GM20000 (cell line): ENCODE results near the gene CEP78.

Source experiments
- DNase-seq: peaks from one replicate; pipeline ENCODE4 v3.0.0; 2012; ENCODE audit warnings: low spot score
- TF ChIP-seq, protein P1 (sequence below): IDR thresholded peaks from 2 replicates; pipeline ENCODE4 v1.5.1; 2012; ENCODE audit warnings: mild to moderate bottlenecking, control low read depth; ENCODE audit errors: extremely low read depth, missing control alignments

CEP78 gene

DNA sequence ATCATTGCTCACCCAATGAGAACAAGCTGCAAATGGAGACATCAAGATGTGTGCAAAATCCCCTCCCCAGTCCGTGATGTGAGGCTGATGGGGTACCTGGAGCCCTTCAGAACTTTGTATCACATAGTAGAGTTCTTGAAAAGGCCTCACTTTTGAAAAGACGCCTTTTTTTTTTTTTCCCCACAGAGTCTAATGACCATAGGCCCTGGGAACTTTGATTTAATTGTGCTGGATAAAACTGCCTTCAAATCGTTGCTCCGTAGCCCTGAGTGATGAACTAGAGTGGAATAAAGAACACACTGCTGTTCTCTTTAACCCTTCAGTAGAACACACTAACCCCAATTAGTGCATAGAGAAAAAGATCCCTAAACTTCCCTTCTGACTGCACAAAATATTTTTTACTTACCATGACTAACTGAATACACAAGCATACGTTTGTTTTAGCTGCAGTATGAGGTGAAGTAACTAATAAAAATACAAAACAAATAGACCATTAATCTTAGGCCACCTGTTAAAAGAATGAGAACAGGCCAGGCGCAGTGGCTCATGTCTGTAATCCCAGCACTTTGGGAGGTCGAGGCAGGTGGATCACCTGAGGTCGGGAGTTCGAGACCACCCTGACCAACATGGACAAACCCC, 76.1 kb downstream of the CEP78 start:
- TF ChIP-seq, protein P1, sequence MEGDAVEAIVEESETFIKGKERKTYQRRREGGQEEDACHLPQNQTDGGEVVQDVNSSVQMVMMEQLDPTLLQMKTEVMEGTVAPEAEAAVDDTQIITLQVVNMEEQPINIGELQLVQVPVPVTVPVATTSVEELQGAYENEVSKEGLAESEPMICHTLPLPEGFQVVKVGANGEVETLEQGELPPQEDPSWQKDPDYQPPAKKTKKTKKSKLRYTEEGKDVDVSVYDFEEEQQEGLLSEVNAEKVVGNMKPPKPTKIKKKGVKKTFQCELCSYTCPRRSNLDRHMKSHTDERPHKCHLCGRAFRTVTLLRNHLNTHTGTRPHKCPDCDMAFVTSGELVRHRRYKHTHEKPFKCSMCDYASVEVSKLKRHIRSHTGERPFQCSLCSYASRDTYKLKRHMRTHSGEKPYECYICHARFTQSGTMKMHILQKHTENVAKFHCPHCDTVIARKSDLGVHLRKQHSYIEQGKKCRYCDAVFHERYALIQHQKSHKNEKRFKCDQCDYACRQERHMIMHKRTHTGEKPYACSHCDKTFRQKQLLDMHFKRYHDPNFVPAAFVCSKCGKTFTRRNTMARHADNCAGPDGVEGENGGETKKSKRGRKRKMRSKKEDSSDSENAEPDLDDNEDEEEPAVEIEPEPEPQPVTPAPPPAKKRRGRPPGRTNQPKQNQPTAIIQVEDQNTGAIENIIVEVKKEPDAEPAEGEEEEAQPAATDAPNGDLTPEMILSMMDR, result no peak
- no peak for DNase-seq

DNA sequence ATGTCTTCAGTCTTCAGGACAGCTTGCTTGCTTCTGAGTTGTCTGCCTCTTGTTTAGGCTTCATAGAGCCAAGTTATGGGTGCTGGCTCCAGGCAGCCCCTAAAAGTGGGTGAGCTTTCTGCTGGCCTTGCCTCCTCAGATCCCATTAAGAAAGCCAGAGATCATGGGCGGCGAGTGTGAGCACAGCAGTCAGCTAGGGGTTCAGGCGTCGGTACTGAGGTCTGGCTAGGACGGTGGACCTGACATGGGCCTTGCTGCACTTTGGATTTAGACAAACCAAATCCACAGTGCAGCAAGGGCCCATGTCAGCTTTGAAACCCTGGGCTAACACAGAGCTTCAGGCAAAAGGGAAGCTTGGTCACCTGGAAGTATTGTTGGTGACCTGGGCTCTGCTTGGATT, 78.7 kb downstream of the CEP78 start:
- no peak for DNase-seq
- TF ChIP-seq, protein P1, result no peak

DNA sequence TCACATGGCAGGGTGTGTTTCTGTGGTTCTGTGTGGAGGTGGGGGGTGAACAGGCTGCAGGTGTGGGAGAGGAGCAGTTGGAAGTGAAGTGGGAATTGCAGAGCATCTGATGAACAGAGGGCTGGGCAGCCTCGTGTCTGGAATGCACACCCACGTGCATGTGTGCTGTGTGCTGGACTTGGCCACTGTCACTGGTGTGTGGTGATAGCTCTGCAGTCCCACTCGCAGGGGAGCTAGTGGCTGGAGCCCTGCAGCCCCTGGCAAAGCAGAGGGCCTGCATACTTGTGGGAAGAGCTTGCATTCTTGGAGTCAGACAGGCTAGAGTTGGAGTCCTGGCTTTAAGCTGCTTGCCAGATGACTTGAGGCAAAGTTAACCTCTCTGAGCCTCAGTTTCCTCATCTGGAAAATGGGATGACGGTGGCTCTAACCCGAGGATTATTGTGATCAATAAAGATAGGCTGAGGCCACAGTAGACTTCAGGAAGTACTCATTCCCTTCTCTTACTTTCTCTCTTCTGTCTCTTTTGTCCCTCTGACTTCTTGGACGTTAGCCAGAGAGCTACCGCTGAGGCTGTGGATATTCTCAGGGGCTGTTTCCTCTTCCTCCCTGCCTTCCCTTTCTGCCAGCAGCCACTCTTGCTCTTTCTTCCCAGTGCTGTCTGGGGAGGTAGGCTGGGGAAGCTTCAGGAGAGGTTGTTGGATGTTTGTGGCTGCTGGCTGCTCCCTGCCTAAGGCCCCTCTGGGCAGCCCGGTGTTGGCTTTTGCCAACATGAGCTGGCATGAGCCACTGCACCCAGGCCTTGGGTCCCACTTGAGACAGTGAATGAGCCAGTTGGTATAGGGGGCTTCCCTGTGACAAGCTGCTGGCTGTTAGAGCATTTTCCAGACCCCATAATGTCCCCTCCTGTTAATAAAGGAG, 79.3 kb downstream of the CEP78 start:
- TF ChIP-seq, protein P1, result no peak
- no peak for DNase-seq

DNA sequence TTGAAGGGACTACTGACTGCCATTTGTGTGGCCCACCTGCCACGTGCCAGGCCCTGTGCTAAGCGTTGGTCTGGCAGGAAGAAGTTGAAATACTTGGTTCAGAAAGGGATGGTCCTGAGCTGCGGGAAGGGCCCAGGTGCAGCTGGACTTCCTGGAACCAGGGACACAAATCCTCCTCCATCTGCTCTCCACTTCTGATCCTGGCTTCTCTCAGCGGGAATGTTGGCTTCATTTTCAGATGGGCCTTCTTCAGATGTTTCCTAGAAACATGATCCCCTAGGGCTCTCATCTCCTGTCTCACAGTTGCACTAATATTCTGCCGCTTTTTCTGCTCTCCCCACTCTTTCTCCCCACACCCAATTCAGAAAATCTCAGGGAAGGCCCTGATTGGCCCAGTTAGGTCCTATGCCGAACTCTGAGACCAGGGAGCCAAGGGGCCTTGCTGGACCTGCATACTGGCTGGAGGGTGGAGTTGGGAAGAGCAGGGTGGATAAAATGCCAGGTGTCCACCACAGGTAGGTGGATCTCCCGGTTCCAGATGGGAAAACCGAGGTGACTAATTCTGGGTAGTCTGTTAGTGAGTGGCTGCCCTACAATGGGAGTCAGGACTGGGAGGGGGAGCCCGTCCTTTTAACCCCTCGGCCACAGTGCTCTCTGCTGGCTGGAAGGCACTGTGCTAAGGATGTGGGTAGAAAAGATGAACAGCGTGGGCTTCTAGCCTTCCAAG, 80.5 kb downstream of the CEP78 start:
- TF ChIP-seq, protein P1, result no peak
- no peak for DNase-seq

DNA sequence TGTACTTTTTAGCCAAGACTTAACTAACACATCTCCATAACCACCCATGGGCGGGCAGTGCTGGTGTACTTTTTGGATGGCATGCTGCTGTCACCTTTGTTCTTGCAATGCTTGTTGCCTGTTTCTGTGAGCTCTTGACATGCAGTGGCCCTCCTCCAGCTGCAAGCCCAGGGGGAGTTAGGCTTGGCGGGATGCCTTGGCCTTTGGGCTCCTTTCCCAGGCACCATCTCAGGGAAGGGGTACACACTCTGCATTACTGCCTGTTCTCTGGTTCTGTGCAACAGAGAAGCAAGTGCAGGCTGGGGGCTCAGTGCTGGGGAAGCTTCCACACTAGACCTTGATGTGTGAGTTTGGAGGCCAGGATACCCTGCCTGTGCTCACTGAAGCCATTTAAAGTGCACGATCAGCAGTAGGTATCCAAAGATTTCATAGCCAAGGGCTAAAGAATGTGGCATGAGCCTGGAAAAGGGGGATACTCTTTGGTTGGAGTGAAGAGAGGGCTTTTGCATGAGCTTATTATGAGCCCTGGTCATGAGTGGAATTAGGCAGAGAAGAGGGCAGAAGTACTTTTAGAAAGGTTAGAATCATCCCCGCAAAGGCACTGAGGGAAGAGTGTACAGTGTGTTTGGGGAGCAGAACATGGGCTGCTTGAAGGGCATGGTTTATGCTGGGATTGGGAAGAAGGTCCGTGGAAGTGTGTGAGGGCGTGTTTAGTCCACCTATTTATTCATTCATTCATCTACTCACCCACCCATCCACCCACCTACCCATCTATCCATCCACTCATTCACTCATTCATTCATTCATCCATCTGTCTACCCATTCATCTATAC, 83.5 kb downstream of the CEP78 start:
- DNase-seq, result no peak
- TF ChIP-seq, protein P1, result no peak

DNA sequence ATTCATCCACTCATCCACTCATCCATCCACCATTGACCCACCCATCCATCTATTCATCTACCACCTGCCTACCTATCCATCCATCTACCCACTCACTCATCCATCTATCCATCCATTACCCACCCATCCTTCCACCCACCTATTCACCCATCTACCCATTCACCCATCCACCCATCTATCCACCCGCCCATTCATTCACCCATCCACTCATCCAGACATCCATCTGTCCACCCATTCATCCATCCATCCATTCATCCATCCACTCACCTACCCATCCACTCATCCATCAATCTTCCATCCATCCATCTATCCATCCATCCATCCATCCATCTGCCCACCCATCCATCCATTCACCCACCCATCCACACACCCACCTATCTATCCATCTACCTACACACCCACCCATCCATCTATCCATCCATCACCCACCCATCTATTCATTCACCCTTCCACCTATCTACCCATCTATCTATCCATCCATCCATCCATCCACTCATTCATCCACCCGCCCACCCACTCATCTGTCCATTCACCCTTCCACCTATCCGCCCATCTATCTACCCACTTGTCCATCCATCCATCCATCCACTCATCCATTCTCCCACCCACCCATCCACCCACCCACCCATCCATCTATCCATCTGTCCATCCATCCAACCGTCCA, 84.3 kb downstream of the CEP78 start:
- TF ChIP-seq, protein P1, result no peak
- DNase-seq, result no peak
